Thyroid gland (tissue), 4 donors: ENCODE results near the gene ACYP2.

Source experiments
- CTCF ChIP-seq, 6 experiments: fragments of 200-600 bp in 3 of 6; fragments of 450-650 bp in 3 of 6; sonication (generic) in 3 of 6; IDR thresholded peaks; one replicate each; pipeline ENCODE4 v1.5.1; 2016 to 2019; ENCODE audit warnings: antibody characterized with exemption in 6 of 6, mild to moderate bottlenecking in 2 of 6, inconsistent platforms in 1 of 6, moderate library complexity in 1 of 6
- POLR2A ChIP-seq, 2 donors: fragments of 450-650 bp; IDR thresholded peaks; one replicate each; pipeline ENCODE4 v1.6.1; 2017; ENCODE audit warnings: antibody characterized with exemption in 2 of 2, mild to moderate bottlenecking in 2 of 2, moderate library complexity in 1 of 2

GRCh38 chr2:54303631-54304030 lies 188.2 kb downstream of the ACYP2 start:
- TF ChIP-seq POLR2A (IDR thresholded peaks at IDR 0.05) (no peak), CTCF (IDR thresholded peaks at IDR 0.05) (no peak)
